NK-92 treated with Interleukin-12 subunit alpha and Interleukin-12 subunit beta, amount 100 ng/mL, for 24 hours (cell line): ENCODE measurements around the gene PCAT6.
"Not testable (repeated sequence)": the region's sequence is repeated elsewhere in the genome, so short reads cannot be mapped to it uniquely, and the experiment has no call there.

Experiments used
- DNase-seq: peaks from one replicate; lab custom pipeline; 2025; lab: John Stamatoyannopoulos, UW

The PCAT6 gene

DNA sequence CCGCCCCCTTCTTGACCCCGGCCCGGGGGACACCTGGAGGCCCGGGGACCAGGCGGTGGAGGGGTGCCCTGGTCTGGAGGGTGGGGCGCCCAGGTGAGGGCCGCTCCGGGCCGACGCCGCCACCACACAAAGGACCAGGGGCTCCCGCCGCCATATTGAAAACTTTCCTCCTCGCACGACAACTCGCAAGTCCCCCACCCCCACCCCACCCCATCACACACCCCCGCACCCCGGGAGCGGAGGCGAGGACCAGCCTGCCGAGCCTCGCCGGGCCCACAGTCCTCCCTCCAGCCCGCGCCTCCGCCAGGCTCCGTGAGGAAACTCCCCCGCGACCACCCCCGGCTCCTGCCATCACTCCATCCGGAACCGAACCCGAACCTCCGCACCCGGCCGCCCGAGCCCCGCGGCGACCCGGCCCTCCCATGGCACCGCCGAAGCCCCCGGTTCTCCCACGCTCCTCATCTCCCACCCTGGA, 3.3 kb upstream of the PCAT6 start:
- no peak for DNase-seq

DNA sequence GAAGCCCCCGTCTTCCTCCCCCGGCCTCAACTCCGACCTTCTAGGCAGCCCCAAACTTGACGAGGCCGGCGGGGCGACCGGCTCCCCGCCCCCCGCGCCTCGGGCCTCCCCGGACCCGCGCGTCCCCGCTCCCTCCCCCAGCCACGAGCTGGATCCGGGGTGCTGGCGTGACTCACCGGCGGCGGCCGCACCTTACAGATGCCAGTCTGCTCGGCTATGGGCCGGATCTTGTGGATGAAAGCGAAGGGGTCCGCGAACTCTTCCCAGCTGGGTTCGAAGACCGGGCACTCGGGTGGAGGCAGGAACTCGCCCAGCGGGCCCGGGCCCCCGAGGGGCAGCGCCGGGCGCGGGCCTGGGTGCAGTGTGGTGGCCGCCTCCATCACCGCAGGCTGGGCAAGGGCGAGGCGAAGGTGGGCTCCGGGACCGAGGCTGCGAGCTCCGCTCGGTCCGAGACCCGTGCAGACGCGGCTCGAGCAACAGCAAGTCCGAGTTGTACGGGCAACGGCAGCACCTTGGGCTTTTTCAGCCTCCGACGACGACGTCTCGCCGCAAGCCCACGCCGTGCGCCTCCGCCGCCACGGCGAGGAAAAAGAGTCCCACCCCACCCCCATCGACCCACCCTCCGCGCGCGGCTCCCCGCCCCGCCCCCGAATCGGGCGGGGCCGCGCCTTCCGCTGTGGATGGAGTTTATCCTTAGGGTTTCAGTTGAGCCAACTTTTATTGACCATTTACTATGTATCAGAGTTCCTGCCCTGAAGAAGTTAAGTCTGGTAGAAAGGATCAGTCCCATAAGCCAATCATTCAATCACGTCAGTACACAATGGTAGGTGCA, 2.6 kb upstream of the PCAT6 start, which contains the start of gene KDM5B:
Gene KDM5B, minus strand, starts transcription at position 496 of the 832 bp plus-strand sequence. Its CDS starts 116 bp downstream, at position 380.
- no peak for DNase-seq

DNA sequence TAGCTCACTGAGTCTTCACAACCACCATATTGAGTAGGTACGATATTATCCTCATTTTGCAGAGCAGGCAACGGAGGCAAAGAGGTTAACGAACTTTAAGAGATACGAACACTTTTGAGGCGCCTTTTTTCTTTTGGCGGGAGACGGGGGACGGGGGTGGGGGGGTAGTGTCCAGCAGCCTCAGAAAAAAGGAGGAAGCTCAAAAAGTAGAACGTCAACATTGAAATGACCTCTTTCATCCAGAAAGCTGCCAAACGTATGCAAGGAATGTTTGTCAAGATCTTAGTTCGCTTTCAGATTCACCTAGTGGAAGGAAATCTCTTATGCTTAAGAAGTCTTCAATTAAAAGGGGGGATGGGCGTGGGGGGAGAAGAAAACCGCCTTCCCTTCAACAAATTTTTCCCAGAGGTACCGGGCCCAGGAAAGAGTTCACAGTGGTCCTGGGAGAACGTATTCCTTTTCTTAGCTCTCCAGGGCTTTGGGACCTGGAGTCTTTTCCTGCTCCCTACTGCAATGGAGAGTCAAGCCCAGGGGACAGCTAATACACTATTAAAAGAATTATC, 1.1 kb upstream of the PCAT6 start:
- DNase-seq: no peak

DNA sequence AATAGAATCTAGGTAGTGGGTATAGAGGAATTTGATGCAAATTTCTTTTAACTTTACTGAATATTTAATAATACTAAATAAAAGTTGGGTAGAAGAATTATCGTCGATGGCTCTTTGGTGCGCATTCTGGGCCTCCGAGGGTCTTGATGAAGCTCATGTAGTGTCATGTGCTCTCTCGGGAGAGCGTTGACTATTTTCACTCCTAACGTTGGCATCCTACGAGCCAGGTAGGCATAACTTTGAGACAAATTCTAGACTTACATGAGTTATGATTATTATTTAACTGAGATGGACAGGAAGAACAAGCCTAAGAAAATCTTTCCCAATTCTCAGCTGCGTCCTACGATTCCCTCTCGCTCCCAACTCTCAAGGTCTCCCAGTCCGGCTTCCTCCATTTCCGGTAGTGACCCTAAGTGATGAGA, 550 bp upstream of the PCAT6 start:
- DNase-seq: no peak

DNA sequence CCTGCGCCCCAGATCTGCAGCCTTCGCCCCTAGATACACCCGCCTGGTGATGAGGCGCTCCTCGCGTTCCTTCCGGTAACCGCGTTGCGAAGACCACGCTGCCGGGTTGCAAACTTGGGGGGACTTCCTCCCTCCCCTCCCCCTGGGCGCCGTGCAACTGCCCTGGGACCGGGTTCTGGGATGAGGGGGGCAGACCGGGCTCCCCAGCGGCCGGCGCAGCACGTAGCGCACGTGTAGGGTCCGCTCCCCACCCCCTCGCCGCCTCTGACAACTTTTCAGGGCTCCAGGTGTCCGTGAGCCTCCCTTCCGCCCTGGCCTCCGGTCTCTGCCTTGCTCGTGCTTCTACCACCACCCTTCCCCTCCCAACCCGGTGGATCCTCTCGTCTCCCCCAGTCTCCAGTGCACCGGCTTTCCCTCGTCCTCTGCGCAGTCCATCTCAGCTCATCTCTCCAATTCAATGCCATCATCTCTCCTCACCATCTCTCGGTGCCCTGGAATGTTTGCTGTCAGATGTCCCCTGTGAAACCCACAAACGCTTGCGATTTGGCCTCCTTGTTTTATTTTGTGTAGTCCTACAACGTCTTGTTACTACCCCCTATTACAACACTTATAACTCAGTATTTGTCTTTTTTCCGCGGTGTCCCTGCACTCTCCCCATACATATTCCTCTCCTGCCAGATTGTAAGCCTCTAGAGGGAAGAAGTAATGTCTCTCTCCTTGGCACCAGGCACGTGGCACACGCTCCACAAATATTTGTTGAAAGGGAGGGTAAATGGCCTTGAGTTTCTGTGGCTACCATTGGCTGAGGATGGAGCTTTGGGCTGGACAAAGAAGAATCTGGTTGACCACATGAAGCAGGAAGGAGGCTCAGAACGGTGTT, 782 bp downstream of the PCAT6 start:
- no peak for DNase-seq

DNA sequence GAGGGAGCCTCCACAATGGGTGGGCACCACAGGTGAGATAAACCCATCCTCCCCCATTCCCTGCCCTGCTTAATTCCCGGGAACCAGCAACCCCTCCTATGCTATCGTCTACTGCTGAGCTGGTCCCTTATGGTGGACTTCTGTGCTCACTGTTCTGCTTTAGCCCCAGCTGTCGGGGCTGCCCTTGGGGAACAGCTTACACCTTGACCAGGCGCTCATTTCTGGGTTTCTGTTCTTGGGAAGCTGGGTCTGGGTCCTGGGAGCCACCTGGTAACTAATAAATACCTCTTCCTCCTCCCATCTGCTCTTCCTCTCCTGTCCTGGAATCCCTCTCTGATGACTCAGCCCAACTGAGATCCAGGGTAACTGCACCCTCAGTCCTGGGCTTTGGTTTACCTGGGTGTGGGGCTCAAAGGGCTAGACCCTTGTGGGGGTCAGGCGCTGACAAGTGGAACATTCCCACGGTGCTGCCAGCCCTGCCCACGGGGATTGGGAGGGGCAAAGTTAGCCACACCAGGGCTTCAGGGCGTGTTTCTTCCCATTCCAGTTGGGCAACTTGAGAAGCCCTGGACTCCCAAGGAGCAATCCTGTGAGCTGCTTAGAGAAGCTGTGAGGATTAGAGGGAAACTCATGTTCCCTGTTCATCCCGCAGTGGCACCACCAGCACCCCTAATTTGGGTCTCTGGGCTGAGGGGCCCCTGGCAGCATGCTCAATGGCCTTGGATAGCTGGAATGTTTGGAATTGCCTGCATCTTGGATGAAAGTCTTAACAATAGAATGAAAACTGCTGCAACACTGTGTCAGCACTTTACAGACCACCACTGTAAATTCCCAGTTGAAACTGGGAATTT, 1.6 kb downstream of the PCAT6 start:
- no peak for DNase-seq

DNA sequence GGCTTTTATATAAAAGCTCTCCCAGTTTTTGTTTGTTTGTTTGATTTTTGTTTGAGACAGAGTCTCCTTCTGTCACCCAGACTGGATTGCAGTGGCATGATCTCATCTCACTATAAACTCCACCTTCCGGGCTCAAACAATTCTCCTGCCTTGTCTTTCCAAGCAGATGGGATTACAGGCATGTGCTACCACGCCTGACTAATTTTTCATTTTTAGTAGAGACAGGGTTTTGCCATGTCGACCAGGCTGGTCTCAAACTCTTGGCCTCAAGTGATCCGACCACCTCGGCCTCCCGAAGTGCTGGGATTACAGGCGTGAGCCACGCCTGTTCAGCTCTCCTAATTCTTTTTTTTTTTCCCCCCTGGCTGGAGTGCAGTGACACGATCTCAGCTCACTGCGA, 4.4 kb downstream of the PCAT6 start:
- DNase-seq: no peak

DNA sequence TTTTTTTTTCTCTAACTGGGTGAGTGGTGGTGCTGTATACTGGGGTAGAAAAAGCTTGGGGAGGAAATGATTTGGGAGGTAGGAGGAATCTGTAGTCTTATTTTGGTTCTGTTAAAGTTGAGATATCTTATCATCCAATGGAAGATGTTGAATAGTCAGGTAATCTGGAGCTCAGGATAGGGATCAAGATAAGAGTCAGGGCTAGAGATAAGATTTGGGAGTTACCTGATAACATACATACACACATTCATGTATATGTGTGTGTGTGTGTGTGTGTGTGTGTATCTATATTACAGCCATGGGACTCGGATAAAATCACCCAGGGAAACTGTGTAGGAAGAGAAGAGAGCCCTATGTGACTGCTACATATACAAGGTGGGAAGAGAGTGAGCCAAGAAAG, 8.1 kb downstream of the PCAT6 start:
- no peak for DNase-seq

DNA sequence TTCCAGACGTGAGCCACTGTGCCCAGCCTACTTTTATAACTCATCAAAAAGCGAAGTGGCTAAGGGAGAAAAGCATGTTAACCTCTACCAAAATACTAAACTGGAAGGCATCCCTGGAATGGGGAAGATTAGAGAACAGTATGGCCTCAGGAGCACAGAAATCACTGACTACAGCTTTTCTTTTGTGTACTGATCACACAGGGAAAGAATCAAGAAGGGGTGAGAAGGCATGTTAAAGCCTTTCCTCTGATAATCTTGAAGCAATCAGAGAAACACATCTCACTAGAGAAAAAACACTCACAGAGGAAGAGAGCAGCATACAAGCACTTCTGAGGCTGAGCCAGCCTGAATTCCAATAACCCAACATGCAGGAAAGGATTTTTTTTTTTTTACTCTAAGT, 10.7 kb downstream of the PCAT6 start:
- DNase-seq: no peak

DNA sequence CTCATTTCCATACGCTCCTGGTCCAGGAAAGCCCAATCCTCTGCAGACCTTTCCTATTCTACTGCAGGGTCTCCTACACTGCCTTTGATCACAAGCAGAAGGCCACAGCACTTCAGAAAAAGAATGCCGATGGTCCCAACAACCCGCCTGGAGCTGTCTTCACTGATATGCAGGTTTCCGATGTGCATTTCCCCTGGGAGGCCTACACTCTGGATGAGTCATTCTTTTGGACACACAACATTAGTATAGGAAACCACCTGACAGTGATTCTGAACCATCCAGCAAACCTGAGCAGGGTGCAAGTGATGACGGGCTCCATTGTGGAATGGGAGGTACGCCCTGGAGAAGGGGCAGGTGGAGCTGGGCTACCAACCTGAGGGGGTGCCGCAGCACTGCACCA, 15.0 kb downstream of the PCAT6 start:
- no peak for DNase-seq

DNA sequence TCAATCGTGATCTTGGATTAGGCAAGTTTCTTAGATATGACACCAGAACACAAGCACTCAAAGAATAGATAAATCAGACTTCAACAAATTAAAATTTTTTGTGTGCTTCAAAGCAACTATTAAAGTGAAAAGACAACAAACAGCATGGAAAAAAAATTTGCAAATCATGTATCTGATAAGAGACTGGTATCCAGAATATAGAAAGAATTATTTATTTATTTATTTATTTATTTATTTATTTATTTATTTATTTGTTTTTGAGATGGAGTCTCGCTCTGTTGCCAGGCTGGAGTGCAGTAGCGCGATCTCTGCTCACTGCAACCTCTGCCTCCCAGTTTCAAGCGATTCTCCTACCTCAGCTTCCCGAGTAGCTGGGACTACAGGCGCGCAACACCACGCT, 18.5 kb downstream of the PCAT6 start:
- DNase-seq: not testable (repeated sequence)

DNA sequence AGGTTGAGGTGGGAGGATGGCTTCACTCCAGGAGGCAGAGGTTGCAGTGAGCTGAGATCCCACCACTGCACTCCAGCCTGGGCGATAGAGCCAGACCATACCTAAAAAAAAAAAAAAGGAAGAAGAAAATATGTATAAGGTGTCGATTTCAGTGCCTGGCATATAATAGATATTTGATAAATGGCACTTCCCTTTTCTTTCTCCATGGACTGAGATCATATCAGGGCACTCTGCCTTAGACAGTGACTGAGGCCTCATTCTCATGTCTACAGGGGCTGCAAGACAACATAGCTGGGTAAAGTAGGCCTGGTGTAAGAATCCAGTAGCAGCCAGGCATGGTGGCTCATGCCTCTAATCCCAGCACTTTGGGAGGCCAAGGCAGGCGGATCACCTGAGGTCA, 21.2 kb downstream of the PCAT6 start:
- DNase-seq: no peak

DNA sequence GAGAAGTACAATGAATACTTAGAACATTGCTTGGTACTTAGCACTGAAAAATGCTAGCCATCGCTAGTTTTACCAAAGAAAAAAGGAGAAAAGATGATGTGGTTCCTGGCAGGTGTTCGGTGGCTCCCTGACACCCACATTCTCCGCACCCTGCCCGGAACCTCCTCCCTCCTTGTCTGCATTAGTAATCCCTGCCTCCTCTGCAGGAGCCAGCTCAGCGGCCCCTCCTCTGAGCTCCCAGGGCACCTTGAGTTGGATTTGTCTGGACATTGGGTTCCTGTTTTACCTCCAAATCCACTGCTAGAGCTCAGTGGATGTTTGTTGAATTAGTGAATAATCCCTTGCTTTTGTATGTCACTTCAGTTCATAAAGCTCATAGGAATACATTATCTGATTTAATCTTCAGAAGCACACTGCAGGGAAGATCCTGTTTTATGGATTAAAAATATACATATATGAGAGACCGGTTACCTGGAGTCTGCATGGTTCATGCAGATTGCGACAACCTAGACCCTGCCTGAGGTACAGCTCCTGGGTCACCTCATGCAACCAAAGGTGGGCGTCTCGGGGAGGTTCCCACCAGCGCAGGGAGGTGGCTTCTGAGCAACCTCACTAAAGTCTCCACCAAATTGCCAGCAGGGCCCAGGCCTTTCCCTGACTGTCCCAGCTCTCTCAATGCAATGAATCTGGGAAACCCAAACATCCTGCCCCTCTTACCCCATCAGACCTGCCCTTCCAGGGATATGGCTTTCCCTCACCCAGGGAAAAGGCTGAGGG, 24.2 kb downstream of the PCAT6 start:
- no peak for DNase-seq

DNA sequence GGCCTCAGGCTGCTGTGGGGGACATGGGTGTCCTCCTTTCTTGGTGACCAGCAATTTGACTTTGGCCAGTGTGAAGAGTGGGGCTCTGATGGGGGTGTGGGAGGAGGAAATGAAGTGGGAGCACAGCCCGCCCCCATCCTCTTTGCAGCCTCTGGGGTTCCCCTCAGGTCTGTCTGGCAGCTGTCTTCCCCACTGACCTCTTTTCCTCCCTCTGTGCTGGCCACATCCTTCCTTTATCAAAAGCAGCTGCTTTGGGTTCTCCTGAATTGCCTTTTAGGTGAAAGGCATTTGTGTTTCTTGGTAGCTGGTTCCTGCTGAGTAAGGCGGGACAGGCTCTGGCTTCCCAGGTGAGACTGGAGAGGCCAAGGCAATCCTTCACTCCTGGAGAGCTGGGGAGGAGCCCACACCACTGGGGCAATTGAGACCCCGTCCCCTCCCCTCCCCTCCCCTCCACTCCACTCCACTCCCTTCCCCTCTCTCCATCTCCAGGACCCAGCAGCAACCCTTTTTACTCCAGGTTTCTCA, 24.9 kb downstream of the PCAT6 start:
- DNase-seq: peak; percentile 50

DNA sequence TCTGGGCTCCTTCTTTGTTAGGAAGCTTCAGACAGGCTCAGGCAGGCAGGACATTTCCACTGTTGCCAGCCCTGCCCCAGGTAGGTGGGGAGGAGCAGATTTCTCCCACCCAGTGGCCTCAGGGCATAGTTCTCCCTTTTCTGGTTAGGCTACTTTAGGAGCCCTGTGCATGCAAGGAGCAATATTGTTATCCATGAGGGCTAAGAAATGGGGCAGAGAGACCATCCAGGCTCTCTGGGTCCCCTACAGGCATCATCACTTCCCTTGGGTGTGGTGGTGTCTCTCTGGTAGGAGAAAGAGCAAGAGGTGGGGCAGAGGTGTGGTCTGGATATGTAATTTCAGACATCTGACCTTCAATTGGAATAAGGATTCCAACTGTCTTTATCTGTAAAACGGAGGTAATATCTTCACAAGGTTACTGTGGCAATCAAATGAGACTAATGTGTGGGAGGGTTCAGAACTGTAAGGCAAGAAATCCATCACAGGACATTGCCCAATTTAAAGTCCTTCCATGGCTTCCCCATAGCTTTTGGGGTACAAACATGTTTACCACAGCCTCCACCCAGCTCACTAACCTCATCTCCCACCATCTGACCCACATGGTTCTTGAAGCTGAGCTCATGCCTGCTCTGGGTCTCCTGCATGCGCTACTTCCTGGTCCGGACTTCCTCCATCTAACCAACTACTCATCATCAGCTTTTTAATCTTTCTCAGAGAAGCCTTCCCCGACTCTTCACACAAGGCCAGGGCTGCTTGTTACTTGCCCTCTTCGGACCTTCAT, 26.1 kb downstream of the PCAT6 start:
- DNase-seq: no peak

DNA sequence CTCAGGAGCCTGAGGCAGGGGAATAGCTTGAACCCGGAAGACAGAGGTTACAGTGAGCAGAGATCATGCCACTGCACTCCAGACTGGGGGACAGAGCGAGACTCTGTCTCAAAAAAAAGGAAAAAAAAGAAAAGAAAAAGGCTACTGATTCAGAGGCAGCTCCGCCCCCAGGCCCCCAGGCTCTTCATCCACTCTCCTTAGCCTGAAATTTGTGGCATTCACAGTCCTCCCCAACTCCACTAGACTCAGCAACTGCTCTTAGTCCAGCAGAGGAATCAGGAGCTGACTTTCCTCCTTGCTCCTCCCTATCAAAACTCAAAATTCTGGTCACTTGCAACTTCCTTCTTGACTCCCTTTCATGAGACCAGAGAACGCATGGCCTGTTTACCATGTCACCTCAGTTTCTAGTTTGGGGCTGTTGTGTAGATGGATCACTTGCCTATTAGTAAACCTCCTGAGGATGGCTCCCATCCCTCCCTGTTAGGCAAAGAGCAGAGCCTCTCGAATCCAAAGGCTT, 27.1 kb downstream of the PCAT6 start:
- no peak for DNase-seq

DNA sequence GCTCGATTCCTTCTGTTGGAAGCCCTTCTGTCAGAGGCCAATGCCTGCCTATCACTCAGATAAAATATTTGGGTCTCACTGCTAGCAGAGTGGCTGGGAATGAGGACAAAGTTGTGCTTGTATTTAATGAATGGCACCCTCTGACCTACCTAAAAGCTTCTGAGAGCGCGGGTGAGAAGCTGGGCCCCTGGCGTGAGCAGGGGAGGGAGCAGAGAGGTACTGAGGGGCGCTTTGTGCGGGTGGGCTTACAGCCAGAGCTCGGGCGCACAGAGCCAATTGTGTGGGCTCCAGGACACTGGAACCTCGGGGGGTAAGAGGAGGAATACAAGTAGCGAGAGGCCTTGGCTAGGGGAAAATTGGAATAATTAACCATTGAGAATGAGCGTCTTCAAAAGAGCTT, 32.3 kb downstream of the PCAT6 start:
- DNase-seq: no peak

DNA sequence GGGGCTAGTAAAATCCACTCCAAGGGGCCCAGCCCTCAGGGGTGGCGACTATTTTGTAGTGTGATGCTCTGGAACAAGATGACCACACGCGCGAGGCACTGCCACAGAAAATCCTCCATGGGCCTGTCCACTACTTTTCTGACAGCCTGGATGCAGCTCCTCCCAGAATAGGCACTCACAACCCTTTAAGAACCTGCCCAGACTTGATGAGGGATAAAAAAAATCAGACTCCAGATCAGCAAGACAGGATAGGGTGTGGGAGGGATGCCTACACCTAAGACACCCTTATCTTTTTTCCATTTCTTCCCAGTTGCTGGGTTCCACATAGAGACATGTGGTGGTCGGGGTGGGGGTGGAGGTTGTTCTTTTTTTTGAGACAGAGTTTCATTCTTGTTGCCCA, 33.5 kb downstream of the PCAT6 start:
- no peak for DNase-seq

DNA sequence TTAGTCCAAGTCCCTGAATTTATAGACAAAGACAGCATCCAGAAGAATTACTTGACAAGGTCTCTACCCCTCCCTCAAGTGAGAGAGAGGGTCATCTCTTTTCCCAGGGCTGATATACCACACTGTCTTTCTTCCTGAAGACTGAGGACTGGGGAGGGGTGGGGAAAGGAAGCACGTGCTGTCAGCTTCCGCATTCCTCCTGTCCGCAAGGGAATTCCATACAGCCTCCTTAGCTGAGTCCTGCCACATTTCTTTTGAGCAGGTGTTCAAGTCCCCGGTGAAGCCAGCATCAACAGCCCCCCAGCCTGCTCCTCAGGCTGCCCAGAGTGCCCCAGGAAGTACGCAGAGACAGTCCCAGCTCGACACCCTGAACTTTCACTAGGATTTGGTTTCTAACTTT, 34.2 kb downstream of the PCAT6 start:
- no peak for DNase-seq

DNA sequence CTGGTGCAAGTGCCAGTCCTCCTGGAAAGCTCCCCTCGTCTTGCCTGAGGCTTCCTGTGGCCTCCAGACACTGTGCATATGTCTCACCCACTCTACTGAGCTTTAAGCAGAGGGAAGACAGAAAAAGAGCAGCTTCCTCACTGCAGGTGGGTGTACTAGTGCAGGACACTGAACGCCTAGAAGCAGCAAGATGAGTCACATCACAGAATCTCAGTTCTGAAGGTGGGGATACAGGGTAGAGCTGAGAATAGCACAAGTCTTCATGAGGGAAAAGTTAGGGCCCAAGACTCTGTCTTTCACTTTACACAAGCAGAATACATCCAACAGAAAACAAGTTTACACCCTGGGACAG, 37.4 kb downstream of the PCAT6 start:
- DNase-seq: no peak
